Right ventricle myocardium superior (tissue), 1 donor: ENCODE data around the gene FMN1. TPM values are rescaled to one million over a fixed set of nuclear protein-coding genes. Genes with fewer than 3 reads are reported as not detected.

ENCODE experiments used
- ATAC-seq: fragments of 200-7000 bp; cut with Tn5 transposase; one replicate; pipeline ENCODE4 v1.9.1; 2020; ENCODE audit warnings: mild to moderate bottlenecking; ENCODE audit not compliant: poor library complexity
- DNase-seq: peaks from one replicate; pipeline ENCODE4 v3.0.0-alpha.2; 2020
- intact Hi-C: fragments of 100-400 bp; cut with DNase I; formaldehyde crosslinking; loops from one replicate; pipeline ENCODE4 v1.11.2; 2022
- total RNA-seq: library from RNA; stranded (reverse); fragmentation: NEBNext Ultra II Directional; extraction: Animal tissue kit (Norgen Biotek cat#: 25700); gene quantifications from one replicate; pipeline ENCODE4 v1.2.1, GENCODE V29; 2021
- donor health status: DM: no; HTN: yes; CAD: no; lungs with severe emphysema.

FMN1 gene
- total RNA-seq, 1 donor from 2014 or later: 2.9 TPM

DNA sequence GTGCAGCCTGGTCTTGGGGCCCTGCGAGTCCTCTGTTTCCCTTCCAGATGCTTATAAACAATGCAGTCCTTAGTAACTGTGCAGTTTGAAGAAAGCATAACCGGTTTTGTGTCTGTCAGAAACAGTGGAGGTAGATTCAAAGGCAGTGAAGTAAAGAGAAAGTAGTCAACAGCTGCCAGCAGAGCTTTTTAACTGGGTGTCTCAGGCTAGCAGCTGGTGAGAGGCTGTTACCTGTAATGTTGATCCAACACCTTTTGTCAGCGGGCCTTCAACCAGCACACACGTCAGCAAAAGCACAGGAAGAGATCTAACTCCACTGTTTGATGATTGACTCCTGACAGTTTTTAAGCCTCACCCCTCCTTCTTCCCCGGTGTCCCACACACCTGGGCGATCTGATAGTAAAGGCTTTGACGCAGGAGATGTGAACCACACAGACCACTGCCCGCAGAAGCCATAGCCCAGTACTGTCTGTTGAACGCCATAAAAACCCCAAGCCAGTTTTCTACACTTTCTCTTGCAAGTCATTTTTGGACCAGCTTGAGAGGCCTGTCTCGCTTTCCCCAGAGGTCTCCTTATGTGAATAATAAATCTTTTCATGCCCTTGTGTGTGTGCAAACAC lies 178.0 kb downstream of the FMN1 start:
- intact Hi-C loops: no loop called here

DNA sequence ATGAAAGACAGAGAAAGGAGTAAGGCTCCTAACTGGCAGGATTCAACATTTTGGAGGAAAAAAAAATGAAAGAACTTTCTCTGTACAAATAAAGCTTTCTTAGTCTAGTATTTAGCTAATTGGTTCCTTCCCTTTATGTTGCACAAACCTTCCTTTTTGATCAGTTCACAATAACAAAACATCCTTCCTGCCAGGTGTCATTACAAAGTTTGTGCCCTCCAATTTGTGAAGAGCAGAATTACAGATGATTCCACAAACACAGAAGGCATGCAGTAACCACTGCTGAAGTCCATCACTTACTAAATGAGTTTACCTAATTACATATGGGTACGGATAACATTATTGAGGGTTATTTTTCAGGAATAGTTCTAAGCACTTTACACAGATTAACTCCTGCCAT lies 179.9 kb downstream of the FMN1 start:
- no peak for DNase-seq
- intact Hi-C loops: no loop called here
- no peak for ATAC-seq

More for the DNA sequence above, 178.0 kb downstream of the FMN1 start:
- ATAC-seq (no peak), DNase-seq (no peak)

DNA sequence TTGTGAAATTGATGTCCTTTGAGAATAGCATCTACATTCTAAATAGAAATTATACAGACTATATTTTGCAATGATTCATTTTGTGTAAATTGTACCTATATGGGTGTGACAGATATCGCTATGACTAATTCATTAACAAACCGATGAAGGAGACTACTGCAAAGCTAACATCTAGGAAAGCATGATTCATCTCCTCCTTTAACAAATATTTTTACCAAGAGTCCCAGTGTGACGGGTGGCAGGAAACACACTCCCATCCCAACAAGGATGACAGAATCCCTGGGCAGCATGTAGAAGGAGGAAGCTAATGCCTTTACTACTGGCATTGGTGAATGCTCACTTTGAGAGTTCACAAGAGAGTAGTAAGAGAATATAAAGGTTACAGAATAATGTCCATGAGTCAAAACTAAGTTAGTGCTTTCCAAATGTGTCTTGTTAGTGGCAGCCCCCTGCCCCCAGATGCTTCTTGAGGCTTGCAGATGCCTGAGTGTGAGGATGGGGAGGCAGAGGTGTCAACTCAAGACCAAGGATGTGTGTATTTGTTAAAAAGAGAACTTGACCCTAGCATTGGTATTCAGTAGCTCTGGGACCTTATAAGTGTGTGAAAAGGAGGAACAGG lies 180.6 kb downstream of the FMN1 start:
- ATAC-seq (no peak), DNase-seq (no peak)
- intact Hi-C loops: no loop called here

DNA sequence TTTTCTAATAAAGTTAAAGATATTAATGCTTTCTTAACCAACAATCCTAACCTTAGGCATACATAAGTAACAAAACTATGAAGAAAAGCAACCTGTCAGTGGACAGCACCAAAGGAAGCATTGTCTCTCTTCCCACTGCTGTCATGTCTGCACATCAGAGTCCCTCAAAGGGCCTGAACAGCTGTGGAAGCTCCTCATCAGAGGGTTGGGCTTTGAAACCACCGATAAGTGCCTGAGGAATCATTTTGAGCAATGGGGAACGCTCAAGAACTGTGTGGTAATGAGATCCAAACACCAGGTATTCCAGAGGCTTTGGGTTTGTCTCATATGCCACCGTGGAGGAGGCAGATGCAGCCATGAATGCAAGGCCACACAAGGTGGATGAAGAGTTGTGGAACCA lies 182.5 kb downstream of the FMN1 start:
- intact Hi-C loops: no loop called here
- ATAC-seq (no peak), DNase-seq (no peak)

- no peak for DNase-seq
- intact Hi-C loops: no loop called here
- ATAC-seq: no peak
Measured at GRCh38 chr15:33009603-33010002, 184.9 kb downstream of the FMN1 start.

GRCh38 chr15:33009026-33009425 lies 185.5 kb downstream of the FMN1 start:
- intact Hi-C loops: no loop called here
- DNase-seq (no peak), ATAC-seq (no peak)

DNA sequence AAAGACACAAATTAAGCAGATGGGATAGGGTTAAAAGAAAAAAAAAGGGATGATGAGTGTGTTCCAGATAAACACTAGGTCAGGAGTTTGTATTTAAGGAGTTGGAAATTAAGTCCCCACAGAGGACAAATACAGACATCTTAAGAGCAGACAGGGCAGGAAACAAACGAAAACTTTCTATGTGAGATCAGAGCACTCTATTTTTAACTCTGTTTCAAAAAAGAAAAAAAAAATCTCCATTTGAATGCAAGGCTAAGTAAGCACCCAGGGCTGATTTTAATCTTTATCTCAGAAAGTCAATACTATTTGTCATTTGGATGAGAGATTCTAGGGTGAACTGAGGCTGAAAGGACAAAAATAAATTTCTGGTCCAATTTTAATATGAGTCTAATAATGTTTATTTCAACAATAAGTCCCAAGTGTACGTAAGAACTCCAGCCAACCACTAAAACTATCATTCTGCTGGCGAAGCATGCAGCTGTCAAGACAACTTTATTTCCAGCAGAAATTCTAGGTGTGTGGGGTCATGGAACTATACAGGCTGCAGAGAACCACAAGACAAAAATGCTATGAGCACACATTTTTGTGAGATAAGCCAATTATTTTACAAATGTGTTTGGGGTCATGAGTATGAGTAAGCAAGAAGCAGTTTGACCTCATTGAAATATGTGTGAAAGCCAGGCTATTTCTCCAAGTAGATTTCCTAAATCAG lies 186.1 kb downstream of the FMN1 start:
- no peak for DNase-seq
- intact Hi-C loops: no loop called here
- ATAC-seq: peak; percentile 74

DNA sequence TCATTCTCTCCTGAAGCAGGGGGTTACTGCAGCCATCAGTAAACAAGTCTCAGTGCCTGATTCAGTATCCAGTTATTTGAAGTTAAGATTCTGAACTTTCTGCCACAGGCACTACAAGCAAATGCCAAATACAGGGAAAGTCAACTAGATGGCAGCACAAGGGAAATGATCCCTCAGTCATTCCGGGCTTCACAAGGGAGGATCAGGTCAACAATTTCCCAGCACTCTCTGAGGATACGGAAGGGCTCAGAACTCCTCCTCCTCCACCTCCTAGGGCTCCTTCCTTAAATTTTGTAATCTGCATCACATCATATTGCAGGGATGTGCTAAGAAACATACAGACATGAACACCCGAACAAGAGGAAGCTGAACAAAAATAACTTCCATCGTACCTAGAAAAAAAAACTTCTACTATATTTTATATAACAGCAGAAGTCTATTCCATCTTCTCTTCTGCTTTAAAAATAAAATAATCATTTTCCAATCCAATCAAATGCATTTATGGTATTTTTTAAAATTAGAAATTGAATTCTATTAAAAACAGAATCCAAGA lies 187.1 kb downstream of the FMN1 start:
- DNase-seq (no peak), ATAC-seq (peak; percentile 72)
- intact Hi-C loops: no loop called here

- ATAC-seq (no peak), DNase-seq (no peak)
- intact Hi-C loops: no loop called here
Measured at GRCh38 chr15:33005582-33005981, 188.9 kb downstream of the FMN1 start.

DNA sequence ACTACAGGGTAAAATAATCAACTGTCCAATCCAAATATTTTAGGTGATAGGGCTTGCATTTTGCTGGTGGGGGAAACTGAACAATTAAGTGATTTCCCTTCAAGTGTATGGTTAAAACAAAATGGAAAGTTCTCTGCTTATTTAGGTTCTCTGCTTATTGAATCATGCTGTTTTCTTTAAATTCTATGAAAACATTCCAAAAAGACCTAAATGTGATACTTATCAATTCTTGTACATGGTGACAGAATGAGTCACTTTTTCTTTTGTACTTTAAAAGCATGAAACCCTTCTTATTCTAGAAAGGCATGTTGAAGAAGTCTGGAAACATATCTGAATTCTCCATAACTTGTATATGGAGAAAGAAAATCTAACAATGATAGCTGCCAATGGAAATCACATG lies 192.6 kb downstream of the FMN1 start:
- DNase-seq (no peak), ATAC-seq (no peak)
- intact Hi-C loops: no loop called here

DNA sequence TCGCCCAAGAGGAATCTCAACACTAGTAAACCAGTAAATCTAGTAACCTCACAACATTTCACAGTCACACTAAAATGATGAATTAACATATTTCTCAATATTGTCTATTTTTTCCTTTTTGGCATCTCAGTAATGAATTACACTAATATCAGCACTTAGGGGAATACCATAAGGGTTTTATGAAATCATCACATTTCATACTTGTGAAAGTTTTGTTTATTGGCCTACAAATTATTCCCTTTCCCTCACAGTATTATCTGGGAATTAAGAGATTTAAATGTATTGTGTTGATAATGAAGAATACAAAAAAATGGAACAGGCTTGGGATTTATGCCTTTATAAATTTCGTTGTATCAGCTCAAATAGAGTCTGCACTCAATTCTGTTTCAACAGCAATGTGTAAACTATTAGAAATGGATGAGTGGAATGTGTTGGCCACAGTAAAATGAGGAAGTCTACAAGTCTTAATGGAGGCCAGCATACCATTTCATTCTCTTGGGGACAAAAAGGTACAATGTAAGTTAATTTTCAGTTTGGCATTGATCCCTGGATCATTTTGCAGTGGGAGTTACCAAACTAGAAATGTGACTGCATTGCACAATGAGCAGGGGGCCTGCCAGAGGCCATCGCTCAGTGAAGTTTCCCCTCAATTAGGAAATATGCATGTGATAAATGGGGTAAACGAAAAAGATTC lies 195.4 kb downstream of the FMN1 start:
- intact Hi-C loops: no loop called here
- ATAC-seq (peak; percentile 85), DNase-seq (peak; percentile 77)

DNA sequence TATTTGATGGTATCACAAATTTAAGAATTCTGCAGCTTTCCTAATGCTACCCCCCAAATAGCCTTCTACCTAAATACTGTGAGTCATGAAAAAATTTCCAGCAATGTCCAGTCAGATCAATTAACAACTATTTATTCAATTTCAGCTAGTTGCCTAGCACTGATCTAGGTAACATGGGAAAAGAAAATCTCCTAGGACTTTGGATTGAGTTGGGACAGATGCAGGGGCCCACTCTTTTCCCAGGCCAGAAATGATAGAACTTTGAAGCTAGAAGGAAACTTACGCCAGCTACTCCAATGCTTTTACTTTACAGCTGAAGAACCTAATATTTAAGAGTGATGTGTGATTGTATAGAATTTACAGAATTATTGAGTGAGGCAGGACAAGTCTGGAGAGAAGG lies 196.3 kb downstream of the FMN1 start:
- ATAC-seq: no peak
- DNase-seq: no peak
- intact Hi-C loops: no loop called here

DNA sequence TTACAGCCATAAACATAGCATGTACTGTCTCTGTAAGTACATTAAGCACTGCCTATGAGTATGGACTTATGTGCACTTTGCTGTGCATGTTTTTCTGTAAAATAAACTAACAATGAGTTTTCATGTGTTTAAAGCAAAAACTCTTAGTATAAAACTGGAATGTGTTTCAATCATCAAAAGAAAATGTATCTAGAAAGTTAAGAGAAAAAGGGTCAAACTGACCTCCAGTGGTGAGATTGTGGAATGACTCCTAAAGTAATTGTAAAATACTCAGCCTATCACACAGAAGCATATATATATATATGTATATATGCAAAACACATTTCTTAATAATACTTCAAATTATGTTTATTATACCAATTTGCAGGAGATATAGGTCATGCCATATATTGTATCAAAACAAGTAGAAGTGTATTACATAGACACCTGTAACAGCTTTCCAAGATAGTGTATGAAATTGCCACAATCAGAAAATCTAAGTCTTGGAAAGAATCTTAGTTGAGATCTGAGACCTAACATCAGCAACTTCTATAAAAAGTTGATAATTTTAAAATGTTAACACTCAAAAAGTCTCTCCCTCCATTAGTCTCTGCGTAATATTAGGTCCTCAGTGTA lies 199.6 kb downstream of the FMN1 start:
- intact Hi-C loops: loop anchor here (5.0 kb wide), 1 partner anchor 333 kb away; no protein-coding TSS in a partner anchor
- DNase-seq (no peak), ATAC-seq (no peak)

GRCh38 chr15:32993285-32993684 lies 201.2 kb downstream of the FMN1 start:
- no peak for DNase-seq
- intact Hi-C loops: loop anchor here (5.0 kb wide), 1 partner anchor 331 kb away; no protein-coding TSS in a partner anchor
- no peak for ATAC-seq

- ATAC-seq: no peak
- DNase-seq: no peak
- intact Hi-C loops: loop anchor here (5.0 kb wide), 1 partner anchor 329 kb away; no protein-coding TSS in a partner anchor
Measured at GRCh38 chr15:32991619-32992111, 202.8 kb downstream of the FMN1 start.

DNA sequence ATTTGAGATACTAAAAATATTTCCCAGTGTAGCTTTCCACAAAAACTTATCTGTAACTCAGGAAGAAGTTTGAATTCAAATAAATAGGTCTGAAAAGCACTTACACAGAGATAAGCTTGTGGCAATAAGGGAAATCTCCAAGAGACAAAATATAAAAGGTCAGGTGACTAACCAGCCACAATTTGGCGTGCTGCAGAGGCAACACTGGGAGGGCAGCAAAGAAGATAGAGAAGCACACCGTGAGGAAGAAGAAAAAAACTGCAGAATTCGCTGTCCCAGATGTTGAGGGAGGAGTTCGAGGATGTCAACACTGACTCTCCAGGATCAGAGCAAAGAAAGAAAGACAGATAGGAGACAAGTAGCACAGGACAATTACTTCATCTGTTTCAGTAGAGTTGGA lies 204.4 kb downstream of the FMN1 start:
- intact Hi-C loops: loop anchor here (5.0 kb wide), 1 partner anchor 328 kb away; no protein-coding TSS in a partner anchor
- no peak for DNase-seq
- ATAC-seq: no peak

DNA sequence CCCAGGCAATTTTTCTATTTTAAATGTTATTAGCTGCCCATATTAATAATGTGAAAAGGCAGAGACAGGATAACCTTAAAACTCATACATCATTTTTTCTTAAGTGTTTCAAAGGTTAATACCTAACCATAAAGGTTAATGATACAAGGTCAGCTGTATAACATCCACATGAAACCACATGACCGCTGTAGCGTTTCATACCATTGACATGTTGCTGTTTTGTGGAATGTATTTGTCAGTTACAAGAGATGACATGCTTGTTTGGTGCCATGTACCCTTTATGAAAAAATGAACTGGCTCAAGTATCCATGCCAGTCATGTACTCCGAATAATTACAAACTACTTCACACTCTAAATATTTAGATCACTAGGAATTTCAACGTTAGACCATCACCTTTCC lies 207.4 kb downstream of the FMN1 start:
- intact Hi-C loops: loop anchor here (10.0 kb wide), 1 partner anchor 132 kb away; no protein-coding TSS in a partner anchor
- ATAC-seq: no peak
- DNase-seq: no peak

DNA sequence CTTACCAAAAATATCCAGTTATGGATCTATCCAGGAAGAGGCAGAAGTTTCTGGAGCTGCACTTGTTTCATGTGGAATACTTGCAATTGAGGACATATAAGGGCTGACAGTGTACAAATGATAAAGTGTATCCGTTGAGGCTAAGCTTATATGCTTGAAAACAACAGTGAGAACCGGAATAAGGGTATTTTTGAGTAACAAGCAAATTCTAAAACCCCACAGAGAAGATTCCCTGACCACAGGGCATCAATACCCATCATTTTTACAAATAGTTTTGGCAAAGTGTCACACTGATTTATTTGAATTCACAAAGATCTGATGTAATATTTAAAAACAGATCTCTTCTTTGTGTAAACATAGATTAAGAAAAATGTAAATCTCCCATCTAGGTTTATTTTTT lies 208.4 kb downstream of the FMN1 start:
- DNase-seq: no peak
- intact Hi-C loops: loop anchor here (10.0 kb wide), 1 partner anchor 131 kb away; no protein-coding TSS in a partner anchor
- no peak for ATAC-seq
